ENCODE data around the gene PRMT1. TPM values are rescaled to one million over a fixed set of nuclear protein-coding genes. Genes with fewer than 3 reads are reported as not detected.

PRMT1 gene
- total RNA-seq, 1 donor: 341 TPM

DNA sequence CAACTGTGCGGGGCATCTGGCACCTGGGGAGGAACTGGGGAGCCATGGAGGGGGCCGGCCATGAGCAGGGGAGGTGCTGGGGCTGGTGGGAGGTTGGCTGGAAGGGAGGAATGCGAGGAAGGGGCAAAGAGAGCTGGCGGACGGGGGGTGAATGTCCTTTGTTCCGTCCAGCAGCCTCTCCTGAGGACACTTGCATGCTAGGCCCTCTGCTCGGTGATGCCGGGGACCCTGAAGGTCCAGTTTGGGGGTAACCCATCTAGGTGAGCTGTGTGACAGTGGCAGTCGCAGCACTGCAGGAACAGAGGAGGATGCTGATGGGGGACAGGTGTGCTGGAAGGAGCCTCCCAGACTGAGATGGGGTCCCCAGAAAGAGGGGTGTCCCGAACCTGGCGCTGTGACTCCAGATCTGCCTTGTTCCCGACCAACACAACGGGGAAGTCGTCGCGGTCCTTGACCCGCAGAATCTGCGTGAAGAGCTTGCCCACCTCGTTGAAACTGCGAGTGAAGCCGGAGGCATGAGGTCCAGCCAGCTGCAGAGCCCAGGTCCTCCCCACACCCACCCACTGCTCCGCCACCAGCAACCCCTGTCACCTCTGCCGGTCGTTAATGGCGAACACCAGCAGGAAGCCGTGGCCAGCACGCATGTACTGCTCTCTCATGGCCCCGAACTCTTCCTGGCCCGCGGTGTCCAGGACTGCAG is 40.7 kb upstream of the PRMT1 start:
- no peak for DNase-seq (ENCODE audit: low read depth)
- TF ChIP-seq, protein P1, sequence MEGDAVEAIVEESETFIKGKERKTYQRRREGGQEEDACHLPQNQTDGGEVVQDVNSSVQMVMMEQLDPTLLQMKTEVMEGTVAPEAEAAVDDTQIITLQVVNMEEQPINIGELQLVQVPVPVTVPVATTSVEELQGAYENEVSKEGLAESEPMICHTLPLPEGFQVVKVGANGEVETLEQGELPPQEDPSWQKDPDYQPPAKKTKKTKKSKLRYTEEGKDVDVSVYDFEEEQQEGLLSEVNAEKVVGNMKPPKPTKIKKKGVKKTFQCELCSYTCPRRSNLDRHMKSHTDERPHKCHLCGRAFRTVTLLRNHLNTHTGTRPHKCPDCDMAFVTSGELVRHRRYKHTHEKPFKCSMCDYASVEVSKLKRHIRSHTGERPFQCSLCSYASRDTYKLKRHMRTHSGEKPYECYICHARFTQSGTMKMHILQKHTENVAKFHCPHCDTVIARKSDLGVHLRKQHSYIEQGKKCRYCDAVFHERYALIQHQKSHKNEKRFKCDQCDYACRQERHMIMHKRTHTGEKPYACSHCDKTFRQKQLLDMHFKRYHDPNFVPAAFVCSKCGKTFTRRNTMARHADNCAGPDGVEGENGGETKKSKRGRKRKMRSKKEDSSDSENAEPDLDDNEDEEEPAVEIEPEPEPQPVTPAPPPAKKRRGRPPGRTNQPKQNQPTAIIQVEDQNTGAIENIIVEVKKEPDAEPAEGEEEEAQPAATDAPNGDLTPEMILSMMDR (IDR thresholded peaks at IDR 0.05; ENCODE audit: insufficient read depth, low read depth, low read length): no peak

DNA sequence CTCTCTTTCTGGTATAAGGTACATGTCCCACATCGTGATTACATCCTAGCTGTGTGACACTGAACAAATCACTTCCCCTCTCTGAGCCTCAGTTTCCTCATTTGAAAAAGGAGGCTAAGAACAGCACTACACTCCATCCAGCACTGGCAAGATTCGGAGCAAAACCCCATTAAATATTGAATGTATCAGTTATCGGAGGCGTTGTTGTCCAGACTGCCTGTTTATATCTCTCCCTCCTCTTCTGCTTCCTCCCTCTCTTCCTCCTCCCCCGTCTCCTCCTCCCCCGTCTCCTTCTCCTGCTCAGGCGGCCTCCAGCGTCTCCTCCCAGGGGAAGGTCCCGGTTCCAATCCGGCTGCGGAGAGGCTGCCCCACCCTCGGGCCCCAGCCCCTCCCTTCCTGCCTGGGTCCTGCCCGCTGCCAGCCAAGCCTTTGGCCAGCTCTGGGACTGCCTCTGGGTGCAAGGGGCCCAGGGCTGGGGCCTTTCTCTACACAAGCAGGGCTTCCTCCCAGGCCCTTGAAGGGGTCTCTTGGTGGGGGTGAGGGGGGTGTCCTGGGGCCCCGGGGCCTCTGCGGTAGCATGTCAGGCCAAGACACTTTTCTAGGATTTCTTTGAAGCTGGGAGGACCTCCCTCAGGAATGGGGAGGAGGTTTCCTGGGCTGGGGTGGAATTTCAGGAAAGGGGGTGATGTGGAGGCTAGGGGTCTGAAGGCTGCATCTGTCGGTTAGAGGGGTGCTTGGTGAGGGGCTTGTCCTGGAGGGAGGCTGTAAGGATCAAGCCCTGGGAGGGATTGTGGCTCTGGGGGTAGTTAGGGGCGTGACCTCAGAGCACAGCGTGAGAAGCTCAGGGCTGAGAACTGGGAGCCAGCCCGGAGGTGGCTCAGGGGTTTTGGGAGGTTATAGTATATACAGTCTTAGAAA is 39.0 kb upstream of the PRMT1 start:
- peak; percentile 84 for DNase-seq (ENCODE audit: low read depth)
- TF ChIP-seq, protein P1 (IDR thresholded peaks at IDR 0.05; ENCODE audit: insufficient read depth, low read depth, low read length): no peak
- H3K4me3 ChIP-seq (ENCODE audit: low read depth, low read length): peak overlapping the region; percentile 84

More for the DNA sequence above, 40.7 kb upstream of the PRMT1 start:
- no peak overlapping the region for H3K4me3 ChIP-seq (ENCODE audit: low read depth, low read length)

DNA sequence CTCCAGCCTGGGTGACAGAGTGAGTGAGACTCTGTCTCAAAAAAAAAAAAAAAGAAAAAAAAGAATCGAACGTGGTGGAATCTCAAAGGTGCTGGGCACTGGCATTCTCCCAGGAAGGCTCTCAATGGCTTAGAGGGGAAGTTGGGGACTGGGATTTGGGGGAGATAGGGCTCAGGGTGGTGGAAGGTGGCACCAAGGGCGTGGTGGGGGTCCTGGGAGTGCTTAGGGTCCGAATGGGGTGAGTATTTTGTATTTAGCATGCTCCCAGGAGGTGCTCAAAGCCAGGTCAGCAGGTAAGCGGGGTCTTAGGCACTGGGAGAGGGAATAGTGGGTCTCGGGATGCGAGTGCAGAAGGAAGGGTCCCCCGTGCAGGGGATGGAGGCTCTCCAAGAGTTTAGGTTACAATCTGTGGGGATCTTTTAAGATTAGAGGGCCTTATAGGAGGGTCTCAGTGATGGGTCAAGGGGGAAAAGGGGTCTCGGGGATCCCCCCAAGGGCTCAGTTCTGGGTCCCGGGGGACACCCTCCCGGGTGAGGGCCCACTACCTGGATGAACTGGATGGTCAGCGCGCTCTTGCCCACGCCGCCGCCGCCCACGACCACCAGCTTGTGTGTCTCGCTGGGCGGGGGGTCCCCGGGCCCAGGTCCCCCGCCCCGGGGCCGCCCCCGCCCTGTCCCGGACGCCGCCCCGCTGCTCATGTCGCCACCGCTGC is 37.5 kb upstream of the PRMT1 start:
- TF ChIP-seq, protein P1 (IDR thresholded peaks at IDR 0.05; ENCODE audit: insufficient read depth, low read depth, low read length): no peak
- peak overlapping the region; percentile 84 for H3K4me3 ChIP-seq (ENCODE audit: low read depth, low read length)
- no peak for DNase-seq (ENCODE audit: low read depth)

DNA sequence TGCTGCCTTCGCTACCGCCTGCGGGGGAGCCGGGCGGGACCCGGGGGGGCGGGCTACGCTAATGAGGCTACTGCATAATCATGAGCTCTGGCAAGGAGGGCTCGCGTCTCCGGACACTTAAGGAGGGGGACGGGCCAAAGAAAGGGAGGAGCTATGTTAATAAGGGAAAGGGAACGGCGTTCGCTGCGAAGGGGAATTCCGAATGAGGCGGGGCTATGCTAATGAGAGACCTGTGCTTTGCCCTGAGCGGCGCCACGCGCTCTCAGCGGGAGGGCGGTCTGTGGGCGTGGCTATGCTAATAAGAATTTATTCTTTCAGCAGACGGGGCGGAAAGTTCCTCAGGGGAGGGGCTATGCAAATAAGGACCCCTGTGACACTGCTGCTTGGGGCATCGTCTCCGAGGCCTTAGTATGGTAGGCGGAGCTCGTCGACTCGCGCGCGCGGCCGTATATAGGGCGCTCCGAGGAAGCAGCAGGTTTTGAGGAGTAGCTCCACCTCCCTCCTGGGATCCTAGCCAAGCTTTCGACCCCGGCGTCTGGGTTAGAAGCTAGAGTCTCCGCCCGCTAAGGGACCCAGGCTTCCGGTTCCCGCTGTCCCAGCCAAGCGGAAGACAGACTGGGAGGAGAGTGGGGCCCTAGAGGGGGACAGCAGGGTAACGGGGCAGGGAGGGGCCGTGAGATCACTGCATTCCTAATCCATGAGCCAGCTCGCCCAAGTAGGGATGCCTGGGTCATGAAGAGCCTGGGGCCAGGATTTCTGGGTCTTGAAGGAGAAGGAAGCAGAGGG is 36.8 kb upstream of the PRMT1 start, which contains the start of gene RRAS:
TSS of gene RRAS (minus strand) at position 31 of the 786 bp plus-strand sequence. CDS start 45 bp downstream, outside the sequence.
- TF ChIP-seq, protein P1 (IDR thresholded peaks at IDR 0.05; ENCODE audit: insufficient read depth, low read depth, low read length): no peak

DNA sequence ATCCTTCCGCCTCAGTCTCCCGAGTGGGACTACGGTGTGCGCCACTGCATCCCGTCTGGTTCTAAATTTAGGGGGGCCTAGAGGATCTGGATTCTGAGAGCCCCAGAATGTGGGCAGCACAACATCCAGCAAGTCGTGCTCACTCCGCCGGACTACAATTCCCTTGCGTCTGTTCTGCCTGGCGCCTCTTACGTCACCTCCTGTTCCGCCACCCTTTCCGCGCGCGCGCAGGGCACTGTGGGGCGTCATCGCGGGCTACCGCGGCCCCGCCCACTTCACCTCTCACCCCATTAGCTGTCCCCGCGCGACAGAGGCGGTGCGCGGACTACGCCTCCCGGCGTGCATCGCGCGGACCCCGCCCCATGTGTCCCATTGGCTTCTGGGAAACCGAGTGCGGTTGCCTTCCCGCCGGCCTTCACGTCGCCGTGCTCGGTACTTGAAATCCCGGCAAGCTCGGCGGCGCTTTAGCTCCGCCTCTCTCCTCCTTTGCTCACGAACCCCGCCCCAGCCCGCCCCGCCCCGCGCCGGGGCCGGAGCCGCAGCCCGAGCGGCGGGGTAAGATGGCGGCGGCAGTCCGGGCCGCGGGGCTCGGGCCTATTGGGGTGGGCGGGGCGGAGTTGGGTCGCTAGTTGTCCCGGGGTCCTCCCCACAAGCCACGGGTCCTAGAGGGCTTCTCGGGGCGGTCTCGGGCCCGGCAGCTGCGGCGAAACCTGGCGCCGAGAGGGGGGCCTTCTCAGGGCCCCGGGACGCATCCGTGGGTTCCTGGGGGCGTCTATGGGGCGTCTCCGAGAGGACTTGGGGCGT is 35.2 kb upstream of the PRMT1 start, which contains the start of gene SCAF1:
TSS of gene SCAF1 (plus strand) at position 522 of the 804 bp plus-strand sequence. CDS start 2,818 bp downstream, outside the sequence.
- TF ChIP-seq, protein P1 (IDR thresholded peaks at IDR 0.05; ENCODE audit: insufficient read depth, low read depth, low read length): no peak
- peak within 1 kb of the TSS; percentile 95 for H3K4me3 ChIP-seq (ENCODE audit: low read depth, low read length)
- peak; percentile 99 for DNase-seq (ENCODE audit: low read depth)

More for the DNA sequence above, 36.8 kb upstream of the PRMT1 start, which contains the start of gene RRAS:
- H3K4me3 ChIP-seq (ENCODE audit: low read depth, low read length): peak within 1 kb of the TSS; percentile 84
- peak; percentile 100 for DNase-seq (ENCODE audit: low read depth)
